Gastroesophageal sphincter (tissue), 4 donors: ENCODE measurements around the gene CBR1. TPM values are rescaled to one million over a fixed set of nuclear protein-coding genes. Genes with fewer than 3 reads are reported as not detected.
"Not testable (repeated sequence)": the region's sequence is repeated elsewhere in the genome, so short reads cannot be mapped to it uniquely, and the experiment has no call there.

Experiments
- ATAC-seq: fragments of 150-250 bp; one replicate; pipeline ENCODE4 v1.9.1; 2016; ENCODE audit warnings: mild to moderate bottlenecking, moderate library complexity
- H3K27ac ChIP-seq, 4 donors: fragments of 200-600 bp; sonication (generic) in 3 of 4; 1 replicate in 3 of 4; 2 replicates in 1 of 4; pipeline ENCODE4 v1.5.1; 2016 to 2019
- H3K27me3 ChIP-seq: fragments of 200-600 bp; sonication (generic); one replicate; pipeline ENCODE4 v1.5.1; 2019
- H3K36me3 ChIP-seq, 2 donors: fragments of 200-600 bp; sonication (generic); one replicate each; pipeline ENCODE4 v1.5.1; 2019; ENCODE audit warnings: control low read depth in 1 of 2
- H3K4me1 ChIP-seq, 3 donors: fragments of 200-600 bp; sonication (generic); 1 replicate in 2 of 3; 2 replicates in 1 of 3; pipeline ENCODE4 v1.5.1; 2016 to 2019; ENCODE audit warnings: control low read depth in 2 of 3
- H3K4me3 ChIP-seq, 2 donors: fragments of 200-600 bp; sonication (generic); one replicate each; pipeline ENCODE4 v1.5.1; 2019; ENCODE audit warnings: mild to moderate bottlenecking in 1 of 2, moderate library complexity in 1 of 2
- H3K9me3 ChIP-seq, 3 donors: fragments of 200-600 bp; sonication (generic); one replicate each; pipeline ENCODE4 v1.5.1; 2017 to 2019; ENCODE audit warnings: control low read depth in 2 of 3
- EP300 ChIP-seq: sonication (generic); formaldehyde crosslinking; IDR thresholded peaks from one replicate; pipeline ENCODE4 v1.6.1; 2017; ENCODE audit warnings: antibody characterized with exemption, mild to moderate bottlenecking
- POLR2A ChIP-seq, 2 donors: fragments of 450-650 bp; IDR thresholded peaks; one replicate each; pipeline ENCODE4 v1.6.1; 2017; ENCODE audit warnings: antibody characterized with exemption in 2 of 2, mild to moderate bottlenecking in 2 of 2, moderate library complexity in 1 of 2
- POLR2AphosphoS5 ChIP-seq: sonication (generic); formaldehyde crosslinking; IDR thresholded peaks from one replicate; pipeline ENCODE4 v1.6.1; 2017; ENCODE audit warnings: antibody characterized with exemption
- whole genome bisulfite sequencing, 2 donors: methylation state at CpG; one replicate each; pipeline ENCODE4 v1.1.5; 2018; ENCODE audit warnings: low coverage in 1 of 2; 5-methylcytosine and 5-hydroxymethylcytosine counted together
- total RNA-seq, 4 donors: library from RNA; depleted of rRNA; stranded (reverse); fragments of >200 nt; gene quantifications; one replicate each; pipeline ENCODE4 v1.1.0, GENCODE V29; 2016
- TF ChIP-seq, protein P1 (sequence below), 4 experiments: fragments of 200-600 bp in 2 of 4; fragments of 450-650 bp in 2 of 4; sonication (generic) in 1 of 4; IDR thresholded peaks; one replicate each; pipeline ENCODE4 v1.5.1; 2017 to 2019; ENCODE audit warnings: antibody characterized with exemption in 4 of 4, mild to moderate bottlenecking in 2 of 4, moderate library complexity in 2 of 4

Gene CBR1
- total RNA-seq, 4 donors from 2014 or later: 65.6 to 192 (median 138) TPM

DNA sequence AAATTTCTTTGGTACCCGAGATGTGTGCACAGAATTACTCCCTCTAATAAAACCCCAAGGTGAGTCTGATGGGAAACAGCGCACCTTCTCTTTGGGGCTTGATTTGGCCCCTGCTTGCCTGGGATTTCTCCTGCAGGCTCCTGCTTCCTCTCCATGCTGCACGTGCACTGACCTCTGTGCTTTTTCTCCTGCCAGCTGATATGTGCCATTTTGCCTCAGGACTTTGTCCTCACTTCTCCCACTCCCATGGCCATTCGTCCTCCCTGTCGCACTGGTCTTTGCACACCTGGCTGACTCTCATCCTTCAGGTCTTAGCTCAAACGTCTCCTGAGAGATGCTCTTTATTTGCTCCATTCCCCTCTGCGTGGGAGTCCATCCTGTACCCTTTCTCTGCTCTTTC is 1.2 kb downstream of the CBR1 start:
- WGBS, 2 donors: 64 to 67% methylated on average over 6 of the region's 7 CpGs
- ATAC-seq: no peak
- Histone ChIP-seq H3K4me3 (peak overlapping the region in 1 of 2 donors; percentile 79), H3K9me3 (no peaks in the 10 kb centered on the region), H3K27me3 (no peaks in the 10 kb centered on the region), H3K36me3 (peaks cover 0 to 21% of the 10 kb centered on the region in 2 donors), H3K4me1 (peaks cover 3 to 43% (median 19%) of the 10 kb centered on the region in 3 donors), H3K27ac (no peak overlapping the region)
- TF ChIP-seq POLR2AphosphoS5 (no peak), EP300 (no peak), POLR2A (IDR thresholded peaks at IDR 0.05) (no peak)
- TF ChIP-seq, protein P1, sequence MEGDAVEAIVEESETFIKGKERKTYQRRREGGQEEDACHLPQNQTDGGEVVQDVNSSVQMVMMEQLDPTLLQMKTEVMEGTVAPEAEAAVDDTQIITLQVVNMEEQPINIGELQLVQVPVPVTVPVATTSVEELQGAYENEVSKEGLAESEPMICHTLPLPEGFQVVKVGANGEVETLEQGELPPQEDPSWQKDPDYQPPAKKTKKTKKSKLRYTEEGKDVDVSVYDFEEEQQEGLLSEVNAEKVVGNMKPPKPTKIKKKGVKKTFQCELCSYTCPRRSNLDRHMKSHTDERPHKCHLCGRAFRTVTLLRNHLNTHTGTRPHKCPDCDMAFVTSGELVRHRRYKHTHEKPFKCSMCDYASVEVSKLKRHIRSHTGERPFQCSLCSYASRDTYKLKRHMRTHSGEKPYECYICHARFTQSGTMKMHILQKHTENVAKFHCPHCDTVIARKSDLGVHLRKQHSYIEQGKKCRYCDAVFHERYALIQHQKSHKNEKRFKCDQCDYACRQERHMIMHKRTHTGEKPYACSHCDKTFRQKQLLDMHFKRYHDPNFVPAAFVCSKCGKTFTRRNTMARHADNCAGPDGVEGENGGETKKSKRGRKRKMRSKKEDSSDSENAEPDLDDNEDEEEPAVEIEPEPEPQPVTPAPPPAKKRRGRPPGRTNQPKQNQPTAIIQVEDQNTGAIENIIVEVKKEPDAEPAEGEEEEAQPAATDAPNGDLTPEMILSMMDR (IDR thresholded peaks at IDR 0.05): no peak

DNA sequence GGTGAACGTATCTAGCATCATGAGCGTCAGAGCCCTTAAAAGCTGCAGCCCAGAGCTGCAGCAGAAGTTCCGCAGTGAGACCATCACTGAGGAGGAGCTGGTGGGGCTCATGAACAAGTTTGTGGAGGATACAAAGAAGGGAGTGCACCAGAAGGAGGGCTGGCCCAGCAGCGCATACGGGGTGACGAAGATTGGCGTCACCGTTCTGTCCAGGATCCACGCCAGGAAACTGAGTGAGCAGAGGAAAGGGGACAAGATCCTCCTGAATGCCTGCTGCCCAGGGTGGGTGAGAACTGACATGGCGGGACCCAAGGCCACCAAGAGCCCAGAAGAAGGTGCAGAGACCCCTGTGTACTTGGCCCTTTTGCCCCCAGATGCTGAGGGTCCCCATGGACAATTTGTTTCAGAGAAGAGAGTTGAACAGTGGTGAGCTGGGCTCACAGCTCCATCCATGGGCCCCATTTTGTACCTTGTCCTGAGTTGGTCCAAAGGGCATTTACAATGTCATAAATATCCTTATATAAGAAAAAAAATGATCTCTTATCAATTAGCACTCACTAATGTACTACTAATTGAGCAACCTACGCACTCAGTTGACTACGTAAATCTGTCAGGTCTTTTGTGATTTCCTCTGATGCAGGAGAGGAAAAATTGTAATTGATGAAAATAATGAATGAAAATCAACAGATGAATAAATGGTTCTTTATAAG is 2.8 kb downstream of the CBR1 start:
- ATAC-seq: no peak
- H3K27me3 ChIP-seq: no peaks in the 10 kb centered on the region
- H3K27ac ChIP-seq: no peak overlapping the region
- 95 to 96% methylated on average over 4 to 11 of the region's 12 CpGs for WGBS, 2 donors
- H3K36me3 ChIP-seq: peaks cover 0 to 21% of the 10 kb centered on the region in 2 donors
- no peak overlapping the region for H3K4me3 ChIP-seq
- peaks cover 3 to 43% (median 19%) of the 10 kb centered on the region in 3 donors for H3K4me1 ChIP-seq
- TF ChIP-seq EP300: no peak
- no peak for TF ChIP-seq POLR2A (IDR thresholded peaks at IDR 0.05)
- TF ChIP-seq, protein P1 (IDR thresholded peaks at IDR 0.05): no peak
- TF ChIP-seq POLR2AphosphoS5: no peak
- no peaks in the 10 kb centered on the region for H3K9me3 ChIP-seq

DNA sequence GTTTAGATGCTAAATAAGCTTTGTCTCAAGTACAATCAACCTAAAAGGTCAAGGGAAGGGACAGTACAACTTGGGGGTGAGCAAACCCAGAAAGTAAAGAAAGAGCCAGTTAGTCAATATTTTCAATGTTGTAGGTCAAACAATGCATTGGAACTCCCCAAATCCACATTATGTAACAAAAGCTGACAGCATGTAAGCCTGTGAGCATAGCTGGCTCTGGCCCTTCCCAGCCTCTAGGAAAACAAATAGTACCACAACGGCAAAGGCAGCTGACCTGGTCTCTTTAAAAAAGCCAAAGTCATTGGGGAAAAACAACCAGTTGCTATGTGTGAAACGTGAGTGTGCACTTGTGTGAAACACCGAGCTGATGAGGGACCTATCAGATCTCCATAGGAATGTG is 3.4 kb downstream of the CBR1 start:
- H3K4me3 ChIP-seq: no peak overlapping the region

DNA sequence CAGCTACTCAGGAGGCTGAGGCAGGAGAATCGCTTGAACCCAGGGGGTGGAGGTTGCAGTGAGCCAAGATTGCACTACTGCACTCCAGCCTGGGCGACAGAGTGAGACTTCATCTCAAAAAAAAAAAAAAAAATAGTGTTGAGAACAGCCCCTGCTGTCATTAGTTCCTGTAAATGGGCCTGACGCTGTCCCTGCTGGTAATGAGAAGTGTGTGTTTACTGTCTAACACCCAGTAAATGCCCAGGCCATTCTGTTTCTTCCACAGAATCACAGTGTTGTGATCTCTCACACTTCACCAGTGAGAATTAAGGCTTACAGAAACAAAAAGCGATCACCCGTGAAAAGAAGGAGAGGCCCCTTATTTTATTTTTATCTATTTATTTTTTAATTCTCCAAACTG is 4.1 kb downstream of the CBR1 start:
- not testable (repeated sequence) for H3K4me3 ChIP-seq, ATAC-seq, H3K27me3 ChIP-seq, H3K27ac ChIP-seq, H3K9me3 ChIP-seq
- 88 to 97% methylated on average over 5 of the region's 5 CpGs for WGBS, 2 donors
- H3K36me3 ChIP-seq: peaks cover 0 to 21% of the 10 kb centered on the region in 2 donors
- peaks cover 3 to 42% (median 19%) of the 10 kb centered on the region in 3 donors for H3K4me1 ChIP-seq

More for the DNA sequence above, 3.4 kb downstream of the CBR1 start:
- no peak for ATAC-seq
- TF ChIP-seq POLR2AphosphoS5 (no peak), POLR2A (IDR thresholded peaks at IDR 0.05) (no peak), EP300 (no peak)
- TF ChIP-seq, protein P1 (IDR thresholded peaks at IDR 0.05): no peak
- H3K27ac ChIP-seq: peak overlapping the region in 1 of 4 donors; percentile 19
- peaks cover 3 to 43% (median 19%) of the 10 kb centered on the region in 3 donors for H3K4me1 ChIP-seq
- H3K36me3 ChIP-seq: peaks cover 0 to 21% of the 10 kb centered on the region in 2 donors
- H3K9me3 ChIP-seq: no peaks in the 10 kb centered on the region
- no peaks in the 10 kb centered on the region for H3K27me3 ChIP-seq
- WGBS, 2 donors: 36 to 53% methylated on average over 2 to 3 of the region's 3 CpGs

DNA sequence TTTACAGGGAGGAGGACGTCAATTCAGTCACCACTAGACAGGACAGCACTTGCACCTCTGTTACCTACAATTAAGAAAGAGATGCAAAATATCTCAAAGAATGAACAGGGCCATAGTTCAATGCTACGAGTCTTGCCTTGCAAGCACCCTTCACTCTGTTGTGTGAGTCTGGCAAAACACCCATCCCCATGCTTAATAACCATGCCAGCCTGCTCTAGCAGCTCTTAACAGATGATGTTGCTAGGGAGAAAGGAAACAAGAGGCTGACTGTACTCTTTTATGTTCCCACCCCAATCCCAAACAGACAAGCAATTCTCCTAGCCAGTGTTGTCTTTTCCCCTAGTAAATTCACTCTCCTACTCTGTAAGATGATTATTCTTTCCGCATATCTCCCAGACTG is 5.3 kb downstream of the CBR1 start:
- Histone ChIP-seq H3K27ac (peak overlapping the region in 1 of 4 donors; percentile 35), H3K4me3 (no peak overlapping the region), H3K27me3 (no peaks in the 10 kb centered on the region), H3K9me3 (no peaks in the 10 kb centered on the region), H3K4me1 (peaks cover 3 to 32% (median 19%) of the 10 kb centered on the region in 3 donors), H3K36me3 (peaks cover 0 to 21% of the 10 kb centered on the region in 2 donors)
- ATAC-seq: no peak
- 64 to 72% methylated on average over 3 of the region's 3 CpGs for WGBS, 2 donors
- no peak for TF ChIP-seq POLR2AphosphoS5

DNA sequence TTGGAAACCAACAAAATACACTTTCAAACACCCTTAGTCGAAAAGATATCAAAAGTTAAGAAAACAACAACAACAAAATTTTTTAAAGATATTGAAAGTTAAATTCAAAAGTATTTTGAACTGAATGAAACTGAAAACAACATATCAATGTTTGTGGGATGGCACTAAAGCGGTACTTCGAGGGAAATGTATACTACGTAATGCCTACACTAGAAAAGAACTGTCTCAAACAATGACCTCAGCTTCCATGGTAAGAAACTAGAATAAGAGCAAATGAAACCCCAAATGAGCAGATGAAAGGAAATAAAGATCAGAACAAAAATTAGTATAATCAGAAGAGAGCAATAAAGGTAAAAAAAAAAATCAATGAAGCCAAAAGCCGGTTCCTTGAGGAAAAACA is 6.1 kb downstream of the CBR1 start:
- H3K4me3 ChIP-seq: no peak overlapping the region
- H3K4me1 ChIP-seq: peaks cover 1 to 24% (median 17%) of the 10 kb centered on the region in 3 donors
- no peaks in the 10 kb centered on the region for H3K9me3 ChIP-seq
- no peak overlapping the region for H3K27ac ChIP-seq
- no peak for ATAC-seq
- peaks cover 0 to 21% of the 10 kb centered on the region in 2 donors for H3K36me3 ChIP-seq
- no peaks in the 10 kb centered on the region for H3K27me3 ChIP-seq
- WGBS, 2 donors: 84 to 87% methylated on average over 4 to 5 of the region's 5 CpGs
- TF ChIP-seq, protein P1 (IDR thresholded peaks at IDR 0.05): no peak
- no peak for TF ChIP-seq EP300
- TF ChIP-seq POLR2A (IDR thresholded peaks at IDR 0.05): no peak
- TF ChIP-seq POLR2AphosphoS5: no peak
